Endothelial cell of umbilical vein (primary cell): Measurements from ENCODE around the gene PSMD3. TPM values are rescaled to one million over a fixed set of nuclear protein-coding genes. Genes with fewer than 3 reads are reported as not detected.

ENCODE experiments used
- BruUV-seq: library from RNA; stranded (reverse); fragments of 400-500 nt; replicated peaks from 2 replicates; lab custom pipeline; 2021; lab: Mats Ljungman, UMichigan
- CTCF ChIA-PET: fragments of 300-600, 350-600 bp; sonication (Branson Sonifier 250); formaldehyde crosslinking; loops from one replicate; lab custom pipeline; 2021; ENCODE audit warnings: antibody characterized with exemption, inconsistent platforms; lab: Charles Lee
- POLR2A ChIA-PET: fragments of 300-600, 350-600 bp; sonication (Branson Sonifier 250); formaldehyde crosslinking; loops from one replicate; lab custom pipeline; 2021; ENCODE audit warnings: antibody characterized with exemption, inconsistent platforms; lab: Charles Lee
- DNase-seq: peaks from one replicate; pipeline ENCODE4 v3.0.0-alpha.2; 2011; ENCODE audit warnings: low read depth, low spot score
- FAIRE-seq: peaks from 2 replicates; lab custom pipeline; 2011; peaks lifted over from hg19 to GRCh38; lab: Jason Lieb, UNC
- H2AFZ ChIP-seq: 2 replicates; pipeline ENCODE4 v1.6.0; 2012; ENCODE audit warnings: low read depth, low read length, control low read depth, inconsistent platforms
- H3K27ac ChIP-seq: 2 replicates; pipeline ENCODE4 v1.5.1; 2011; ENCODE audit warnings: low read depth, mild to moderate bottlenecking, control low read depth, low read length, moderate library complexity; ENCODE audit not compliant: insufficient read depth
- H3K27me3 ChIP-seq, 2 experiments: 2 replicates each; pipeline versions ENCODE4 v1.6.0 to v1.6.1; 2011; ENCODE audit warnings: low read length in 2 of 2, mixed read lengths in 1 of 2; ENCODE audit not compliant: control insufficient read depth in 2 of 2, insufficient read depth in 2 of 2
- H3K36me3 ChIP-seq, 2 experiments: 2 replicates in 1 of 2; 3 replicates in 1 of 2; pipeline ENCODE4 v1.5.1; 2011; ENCODE audit warnings: low read length in 2 of 2, mild to moderate bottlenecking in 1 of 2, moderate library complexity in 1 of 2; ENCODE audit not compliant: control insufficient read depth in 2 of 2, insufficient read depth in 2 of 2; ENCODE audit errors: extremely low read depth in 1 of 2
- H3K4me1 ChIP-seq: 3 replicates; pipeline ENCODE4 v1.5.1; 2011; ENCODE audit warnings: mild to moderate bottlenecking, low read length; ENCODE audit not compliant: control insufficient read depth, insufficient read depth; ENCODE audit errors: extremely low read depth
- H3K4me2 ChIP-seq: 2 replicates; pipeline ENCODE4 v1.6.1; 2011; ENCODE audit warnings: low read length, control low read depth, mixed read lengths; ENCODE audit not compliant: insufficient read depth
- H3K4me3 ChIP-seq, 3 experiments: fragments of 200-600 bp in 1 of 3; sonication (generic), shearing (Covaris generic) in 1 of 3; replicated peaks in 1 of 3; 2 replicates each; pipeline ENCODE4 v1.5.1; 2011 to 2016; ENCODE audit warnings: control low read depth in 3 of 3, low read length in 3 of 3, mild to moderate bottlenecking in 2 of 3, inconsistent platforms in 1 of 3, low read depth in 1 of 3, moderate library complexity in 1 of 3; ENCODE audit not compliant: insufficient read depth in 1 of 3
- H3K79me2 ChIP-seq: 2 replicates; pipeline ENCODE4 v1.6.0; 2012; ENCODE audit warnings: low read length, inconsistent platforms; ENCODE audit not compliant: control insufficient read depth, insufficient read depth
- H3K9ac ChIP-seq: replicated peaks from 2 replicates; pipeline ENCODE3; 2011; ENCODE audit warnings: low read length, control low read depth; ENCODE audit not compliant: insufficient read depth; ENCODE audit errors: extremely low read depth
- H3K9me1 ChIP-seq: replicated peaks from 3 replicates; pipeline ENCODE4 v1.6.0; 2011; ENCODE audit warnings: mild to moderate bottlenecking, low read length; ENCODE audit not compliant: control insufficient read depth, insufficient read depth; ENCODE audit errors: extremely low read depth
- H3K9me3 ChIP-seq: replicated peaks from 2 replicates; pipeline ENCODE4 v1.5.1; 2012; ENCODE audit warnings: low read length, inconsistent platforms; ENCODE audit not compliant: control insufficient read depth, insufficient read depth
- H4K20me1 ChIP-seq: replicated peaks from 2 replicates; pipeline ENCODE3; 2011; ENCODE audit warnings: mild to moderate bottlenecking, low read length; ENCODE audit not compliant: control insufficient read depth, insufficient read depth; ENCODE audit errors: extremely low read depth
- CTCF ChIP-seq, 2 donors: IDR thresholded peaks; 1 replicate in 1 of 2; 2 replicates in 1 of 2; pipeline ENCODE4 v1.5.1; 2011; ENCODE audit warnings: low read length in 2 of 2, mild to moderate bottlenecking in 2 of 2, moderate library complexity in 2 of 2, control low read depth in 1 of 2, inconsistent platforms in 1 of 2, low read depth in 1 of 2; ENCODE audit not compliant: insufficient read depth in 1 of 2; ENCODE audit errors: extremely low read depth in 1 of 2
- EZH2 ChIP-seq: IDR thresholded peaks from 2 replicates; pipeline ENCODE4 v1.6.1; 2012; ENCODE audit warnings: borderline replicate concordance, low read depth, mild to moderate bottlenecking, moderate library complexity, low read length, inconsistent platforms; ENCODE audit not compliant: severe bottlenecking
- FOS ChIP-seq: IDR thresholded peaks from 2 replicates; pipeline ENCODE4 v1.6.1; 2011; ENCODE audit warnings: mild to moderate bottlenecking, low read length, moderate library complexity, borderline replicate concordance; ENCODE audit not compliant: insufficient read depth
- GATA2 ChIP-seq: IDR thresholded peaks from 2 replicates; pipeline ENCODE4 v1.7.0; 2011; ENCODE audit warnings: low read depth, mild to moderate bottlenecking, moderate library complexity, mixed read lengths, low read length; ENCODE audit not compliant: insufficient read length, insufficient read depth
- JUN ChIP-seq: IDR thresholded peaks from 2 replicates; pipeline ENCODE4 v1.6.1; 2011; ENCODE audit warnings: borderline replicate concordance, low read depth; ENCODE audit not compliant: insufficient read length, insufficient read depth
- MYC ChIP-seq: IDR thresholded peaks from one replicate; pipeline ENCODE4 v1.6.1; 2011; ENCODE audit warnings: mild to moderate bottlenecking, low read depth, low read length
- POLR2A ChIP-seq: IDR thresholded peaks from 2 replicates; pipeline ENCODE4 v1.6.1; 2012; ENCODE audit warnings: low read depth, mild to moderate bottlenecking, control low read depth, low read length
- POLR2AphosphoS5 ChIP-seq: IDR thresholded peaks from 2 replicates; pipeline ENCODE4 v1.6.1; 2012; ENCODE audit warnings: low read depth, mild to moderate bottlenecking, control low read depth, low read length, moderate library complexity; ENCODE audit not compliant: insufficient read depth
- dilution Hi-C: fragments of 300-500 bp; cut with MboI; formaldehyde crosslinking; loops from one replicate; pipeline ENCODE4 v1.15.0; 2019; ENCODE audit warnings: low sequenced_read_pairs; ENCODE audit not compliant: extremely low pct_ligation_motif_present
- intact Hi-C: fragments of 100-400 bp; cut with micrococcal nuclease; formaldehyde crosslinking; loops from one replicate; pipeline ENCODE4 v1.10.0; 2022
- polyA plus RNA-seq, 4 experiments: library from polyadenylated mRNA; depleted of rRNA in 3 of 4; stranded (reverse) in 3 of 4; unstranded in 1 of 4; fragments of >200 nt; gene quantifications; 2 replicates each; pipeline versions ENCODE4 v1.2.1 to v1.2.3, GENCODE V29; 2011 to 2012; ENCODE audit warnings: missing spikeins in 1 of 4
- total RNA-seq: library from RNA; stranded (reverse); gene quantifications from 2 replicates; pipeline ENCODE4 v1.2.3, GENCODE V29; 2021
- TF ChIP-seq, protein P1 (sequence below): IDR thresholded peaks from 2 replicates; pipeline ENCODE4 v1.6.1; 2011; ENCODE audit not compliant: insufficient read depth, insufficient read length

The PSMD3 gene
- total and polyA plus RNA-seq, 2 donors (not counting 3 experiments of a cell fraction or from before 2014, with no cell fraction given): 120 to 136 TPM

- CTCF ChIA-PET: no interaction called here
- Histone ChIP-seq H3K27me3 (no peaks in the 10 kb centered on the region), H3K4me3 (no peak overlapping the region), H3K9ac (no peak overlapping the region), H3K9me3 (no peaks in the 10 kb centered on the region), H4K20me1 (no peaks in the 10 kb centered on the region), H3K79me2 (no peaks in the 10 kb centered on the region), H2AFZ (no peak overlapping the region), H3K4me1 (no peaks in the 10 kb centered on the region), H3K4me2 (no peak overlapping the region), H3K9me1 (no peaks in the 10 kb centered on the region), H3K27ac (no peak overlapping the region), H3K36me3 (no peaks in the 10 kb centered on the region)
- dilution Hi-C loops: no loop called here
- POLR2A ChIA-PET: no interaction called here
- intact Hi-C loops: no loop called here
- DNase-seq: no peak
- BruUV-seq: no TSS peak
- no peak for FAIRE-seq
- no peak for TF ChIP-seq CTCF (IDR thresholded peaks at IDR 0.05; ENCODE audit: extremely low read depth in 1 of 2, insufficient read depth in 1 of 2, low read depth in 1 of 2, low read length in 2 of 2)
- TF ChIP-seq POLR2AphosphoS5: no peak
- TF ChIP-seq, protein P1, sequence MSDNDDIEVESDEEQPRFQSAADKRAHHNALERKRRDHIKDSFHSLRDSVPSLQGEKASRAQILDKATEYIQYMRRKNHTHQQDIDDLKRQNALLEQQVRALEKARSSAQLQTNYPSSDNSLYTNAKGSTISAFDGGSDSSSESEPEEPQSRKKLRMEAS: no peak
- no peak for TF ChIP-seq FOS
- no peak for TF ChIP-seq EZH2
- TF ChIP-seq JUN: no peak
- no peak for TF ChIP-seq MYC
- TF ChIP-seq GATA2: no peak
- no peak for TF ChIP-seq POLR2A
Observed at GRCh38 chr17:40004072-40004471, 23.5 kb downstream of the PSMD3 start.
